Measurements from ENCODE around the gene NSD1.

Gene NSD1

GRCh38 chr5:177300951-177301350, 167.4 kb downstream of the NSD1 start:
- H2BK15ac ChIP-seq (ENCODE audit: low read depth, poor library complexity, severe bottlenecking), result no peak overlapping the region
- peak overlapping the region; percentile 59 for H3K9ac ChIP-seq (ENCODE audit: low read length)
- H3K9me3 ChIP-seq (ENCODE audit: control insufficient read depth, low read length), result no peaks in the 10 kb centered on the region
- H3K23ac ChIP-seq (ENCODE audit: low read length in 2 of 2), result no peak overlapping the region
- peak overlapping the region; percentile 18 for H3K27ac ChIP-seq (ENCODE audit: low read length, poor library complexity, severe bottlenecking)
- no peaks in the 10 kb centered on the region for H3K27me3 ChIP-seq (ENCODE audit: control insufficient read depth in 1 of 2, insufficient read depth in 1 of 2, low read length in 2 of 2)
- H3K4me1 ChIP-seq (ENCODE audit: control insufficient read depth, insufficient read depth, low read depth, low read length), result peaks cover 21% of the 10 kb centered on the region
- H3K4me2 ChIP-seq (ENCODE audit: low read length, poor library complexity, severe bottlenecking), result no peak overlapping the region
- peak; percentile 21 for DNase-seq
- H2AFZ ChIP-seq (ENCODE audit: low read depth, low read length), result no peak overlapping the region
- H3K14ac ChIP-seq (ENCODE audit: low read length in 2 of 2), result no peak overlapping the region
- peaks cover 29 to 72% of the 10 kb centered on the region in 2 experiments for H3K36me3 ChIP-seq (ENCODE audit: control insufficient read depth in 1 of 2, insufficient read depth in 2 of 2, low read depth in 1 of 2, low read length in 2 of 2)
- no peak overlapping the region for H3K18ac ChIP-seq (ENCODE audit: low read depth in 1 of 2, low read length in 2 of 2)
- no peak overlapping the region for H4K8ac ChIP-seq (ENCODE audit: low read length)
- no peak overlapping the region for H4K91ac ChIP-seq (ENCODE audit: low read length)
- no peak overlapping the region for H2BK120ac ChIP-seq (ENCODE audit: low read depth, low read length)
- no peak overlapping the region for H3K4ac ChIP-seq (ENCODE audit: low read depth in 1 of 2, low read length in 2 of 2)
- H2BK12ac ChIP-seq (ENCODE audit: low read length in 2 of 2), result peak overlapping the region in 1 of 2 experiments; percentile 18
- no peak overlapping the region for H2BK5ac ChIP-seq (ENCODE audit: low read depth, low read length, poor library complexity, severe bottlenecking)
- H3K4me3 ChIP-seq (ENCODE audit: insufficient read depth in 1 of 2, low read depth in 1 of 2, low read length in 2 of 2), result no peak overlapping the region
- no peak overlapping the region for H2AK5ac ChIP-seq (ENCODE audit: low read length, severe bottlenecking)
- peaks cover 23% of the 10 kb centered on the region for H3K79me1 ChIP-seq (replicated peaks; ENCODE audit: low read length, poor library complexity, severe bottlenecking)
- WGBS, result 100% methylated on average over 2 of the region's 2 CpGs

- Histone ChIP-seq H2AFZ (ENCODE audit: low read depth, low read length) (no peak overlapping the region), H3K14ac (ENCODE audit: low read length in 2 of 2) (no peak overlapping the region), H2AK5ac (ENCODE audit: low read length, severe bottlenecking) (no peak overlapping the region), H3K23ac (ENCODE audit: low read length in 2 of 2) (no peak overlapping the region), H2BK12ac (ENCODE audit: low read length in 2 of 2) (no peak overlapping the region), H3K4me3 (ENCODE audit: insufficient read depth in 1 of 2, low read depth in 1 of 2, low read length in 2 of 2) (peak overlapping the region in 1 of 2 experiments; percentile 98), H2BK120ac (ENCODE audit: low read depth, low read length) (no peak overlapping the region), H3K4me1 (ENCODE audit: control insufficient read depth, insufficient read depth, low read depth, low read length) (peaks cover 21% of the 10 kb centered on the region), H3K9me3 (ENCODE audit: control insufficient read depth, low read length) (no peaks in the 10 kb centered on the region), H3K4me2 (ENCODE audit: low read length, poor library complexity, severe bottlenecking) (no peak overlapping the region), H4K8ac (ENCODE audit: low read length) (no peak overlapping the region), H3K4ac (ENCODE audit: low read depth in 1 of 2, low read length in 2 of 2) (no peak overlapping the region), H3K36me3 (ENCODE audit: control insufficient read depth in 1 of 2, insufficient read depth in 2 of 2, low read depth in 1 of 2, low read length in 2 of 2) (peaks cover 29 to 72% of the 10 kb centered on the region in 2 experiments), H3K18ac (ENCODE audit: low read depth in 1 of 2, low read length in 2 of 2) (no peak overlapping the region), H3K9ac (ENCODE audit: low read length) (peak overlapping the region; percentile 98), H3K27me3 (ENCODE audit: control insufficient read depth in 1 of 2, insufficient read depth in 1 of 2, low read length in 2 of 2) (no peaks in the 10 kb centered on the region), H3K79me1 (replicated peaks; ENCODE audit: low read length, poor library complexity, severe bottlenecking) (peaks cover 16% of the 10 kb centered on the region), H2BK5ac (ENCODE audit: low read depth, low read length, poor library complexity, severe bottlenecking) (no peak overlapping the region), H2BK15ac (ENCODE audit: low read depth, poor library complexity, severe bottlenecking) (no peak overlapping the region), H4K91ac (ENCODE audit: low read length) (no peak overlapping the region), H3K27ac (ENCODE audit: low read length, poor library complexity, severe bottlenecking) (peak overlapping the region; percentile 5)
- 95% methylated on average over 7 of the region's 7 CpGs for WGBS
- no peak for DNase-seq
These were observed 168.1 kb downstream of the NSD1 start for GRCh38 chr5:177301503-177302165.

GRCh38 chr5:177302354-177303110, 169.0 kb downstream of the NSD1 start:
- Histone ChIP-seq H3K9ac (ENCODE audit: low read length) (peak overlapping the region; percentile 98), H2BK120ac (ENCODE audit: low read depth, low read length) (peak overlapping the region; percentile 21), H3K27me3 (ENCODE audit: control insufficient read depth in 1 of 2, insufficient read depth in 1 of 2, low read length in 2 of 2) (no peaks in the 10 kb centered on the region), H3K18ac (ENCODE audit: low read depth in 1 of 2, low read length in 2 of 2) (no peak overlapping the region), H4K8ac (ENCODE audit: low read length) (peak overlapping the region; percentile 4), H2BK12ac (ENCODE audit: low read length in 2 of 2) (peak overlapping the region in 1 of 2 experiments; percentile 37), H3K79me1 (replicated peaks; ENCODE audit: low read length, poor library complexity, severe bottlenecking) (peaks cover 21% of the 10 kb centered on the region), H3K4me2 (ENCODE audit: low read length, poor library complexity, severe bottlenecking) (peak overlapping the region; percentile 45), H3K4ac (ENCODE audit: low read depth in 1 of 2, low read length in 2 of 2) (no peak overlapping the region), H3K36me3 (ENCODE audit: control insufficient read depth in 1 of 2, insufficient read depth in 2 of 2, low read depth in 1 of 2, low read length in 2 of 2) (peaks cover 33 to 72% of the 10 kb centered on the region in 2 experiments), H3K27ac (ENCODE audit: low read length, poor library complexity, severe bottlenecking) (no peak overlapping the region), H3K9me3 (ENCODE audit: control insufficient read depth, low read length) (no peaks in the 10 kb centered on the region), H2AFZ (ENCODE audit: low read depth, low read length) (no peak overlapping the region), H2AK5ac (ENCODE audit: low read length, severe bottlenecking) (no peak overlapping the region), H4K91ac (ENCODE audit: low read length) (no peak overlapping the region), H3K14ac (ENCODE audit: low read length in 2 of 2) (no peak overlapping the region), H3K4me3 (ENCODE audit: insufficient read depth in 1 of 2, low read depth in 1 of 2, low read length in 2 of 2) (peak overlapping the region; percentile 81 to 98), H3K23ac (ENCODE audit: low read length in 2 of 2) (peak overlapping the region in 1 of 2 experiments; percentile 23), H2BK5ac (ENCODE audit: low read depth, low read length, poor library complexity, severe bottlenecking) (no peak overlapping the region), H3K4me1 (ENCODE audit: control insufficient read depth, insufficient read depth, low read depth, low read length) (peaks cover 22% of the 10 kb centered on the region), H2BK15ac (ENCODE audit: low read depth, poor library complexity, severe bottlenecking) (no peak overlapping the region)
- 46% methylated on average over 24 of the region's 24 CpGs for WGBS
- DNase-seq, result peak; percentile 32
